Skin of body (tissue), 2 donors: ENCODE results near the gene SLC9A6. TPM values are rescaled to one million over a fixed set of nuclear protein-coding genes. Genes with fewer than 3 reads are reported as not detected.
"Not testable (repeated sequence)": the region's sequence is repeated elsewhere in the genome, so short reads cannot be mapped to it uniquely, and the experiment has no call there.

Experiments used
- DNase-seq: peaks from one replicate; lab custom pipeline; 2025; lab: John Stamatoyannopoulos, UW
- total RNA-seq: library from RNA; depleted of rRNA; stranded (reverse); fragments of >200 nt; gene quantifications from one replicate; pipeline ENCODE4 v1.2.3, GENCODE V29; 2014

The SLC9A6 gene
- total RNA-seq, 1 donor from 2014 or later: 15.9 TPM

- no peak for DNase-seq
These were observed 78.3 kb downstream of the SLC9A6 start for GRCh38 chrX:136063340-136064079.

DNA sequence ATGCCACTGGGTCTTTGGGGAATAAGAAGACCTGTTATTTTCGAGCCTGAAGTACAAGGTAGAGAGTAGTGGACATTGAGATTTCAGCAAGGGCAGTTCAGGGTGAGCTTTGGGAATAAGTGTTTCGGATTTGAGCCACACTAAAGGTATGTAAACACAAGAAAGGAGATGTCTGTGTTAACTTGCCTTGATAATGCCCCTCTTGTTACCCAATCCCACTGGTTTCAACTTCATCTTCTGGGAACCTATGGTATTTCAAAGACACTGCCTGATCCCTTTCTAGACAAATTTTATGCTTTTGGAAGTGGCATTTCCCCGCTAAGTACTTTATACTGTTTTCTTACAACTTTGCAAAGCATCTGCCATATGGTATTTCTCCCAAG is 79.4 kb downstream of the SLC9A6 start:
- DNase-seq: no peak

GRCh38 chrX:136065044-136065671 is 79.9 kb downstream of the SLC9A6 start:
- DNase-seq: peak; percentile 93

DNA sequence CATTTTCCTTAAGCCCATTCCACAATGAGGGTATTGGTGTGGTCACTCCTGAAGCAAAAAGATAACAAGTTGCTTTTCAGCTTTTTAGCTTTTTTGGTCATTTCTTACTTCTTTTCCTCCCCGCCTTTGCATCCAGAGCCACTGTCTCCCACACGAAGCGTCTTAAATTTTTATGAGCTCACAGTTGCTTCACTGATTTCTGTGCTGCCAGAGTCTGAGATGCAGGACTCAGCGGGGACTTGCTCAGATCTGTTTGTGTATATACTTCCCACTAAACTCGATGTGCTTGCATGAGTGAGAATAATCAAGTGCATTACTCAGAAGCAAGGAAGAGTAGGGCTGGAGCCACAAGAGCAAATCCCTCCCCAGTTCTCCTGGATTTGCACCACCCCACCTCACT is 81.9 kb downstream of the SLC9A6 start:
- no peak for DNase-seq

- DNase-seq: no peak
These were observed 82.7 kb downstream of the SLC9A6 start for GRCh38 chrX:136067966-136068365.

GRCh38 chrX:136076942-136077341 is 91.7 kb downstream of the SLC9A6 start:
- DNase-seq: no peak

DNA sequence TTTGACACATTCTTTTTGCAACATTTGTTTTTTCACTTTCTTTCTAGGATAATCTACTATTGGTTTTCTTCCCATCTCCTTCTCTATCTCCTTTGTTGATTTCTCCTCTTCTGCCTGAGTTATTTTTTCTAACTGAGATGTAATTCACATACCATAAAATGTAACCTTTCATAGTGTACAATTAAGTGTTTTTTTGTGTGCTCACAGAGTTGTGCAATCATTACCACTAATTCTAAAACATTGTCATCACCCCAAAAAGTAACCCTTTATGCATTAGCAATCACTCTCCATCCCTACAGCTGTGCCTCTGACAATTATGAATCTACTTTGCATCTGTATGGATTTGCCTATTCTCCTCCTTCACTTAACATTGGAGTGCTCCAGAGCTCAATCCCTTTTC is 95.5 kb downstream of the SLC9A6 start:
- DNase-seq: no peak

DNA sequence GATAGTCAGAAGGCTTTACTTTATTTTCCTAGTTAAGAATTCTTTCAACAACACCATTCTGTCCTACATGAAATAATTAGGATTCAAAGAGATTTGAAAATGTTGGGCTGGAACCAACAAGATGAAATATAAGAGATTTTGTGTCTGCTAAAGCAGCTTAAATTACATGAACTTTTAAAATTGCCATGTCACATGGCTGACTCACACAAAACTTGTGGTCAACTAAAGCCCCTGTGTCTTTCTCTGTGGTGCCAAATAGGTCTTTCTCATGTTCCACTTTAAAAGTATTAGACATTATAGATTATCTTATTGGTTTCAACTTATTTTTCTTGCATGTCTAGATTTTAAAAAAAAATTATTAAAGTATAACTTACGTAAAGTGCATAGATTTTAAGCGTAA is 101.3 kb downstream of the SLC9A6 start:
- DNase-seq: no peak

GRCh38 chrX:136091898-136092297 is 106.7 kb downstream of the SLC9A6 start:
- DNase-seq: not testable (repeated sequence)

DNA sequence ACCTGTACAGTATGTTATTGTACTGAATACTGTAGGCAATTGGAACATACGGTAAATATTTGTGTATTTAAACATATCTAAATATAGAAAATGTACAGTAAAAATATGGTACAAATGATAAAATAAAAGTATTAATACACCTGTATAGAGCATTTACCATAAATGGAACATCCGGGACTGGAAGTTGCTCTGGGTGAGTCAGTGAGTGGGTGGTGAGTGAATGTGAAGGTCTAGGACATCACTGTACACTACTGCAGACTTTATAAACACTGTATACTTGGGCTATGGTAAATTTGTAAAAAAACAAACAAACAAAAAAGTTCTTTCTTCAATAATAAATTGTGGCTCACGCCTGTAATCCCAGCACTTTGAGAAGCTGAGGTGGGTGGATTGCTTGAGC is 109.7 kb downstream of the SLC9A6 start:
- no peak for DNase-seq

Other genes with a start within 250 kb of the SLC9A6 start
- gene CT45A3, start 217.2 kb upstream of the SLC9A6 start, total RNA-seq: not detected
- gene CT45A5, start 199.9 kb upstream of the SLC9A6 start, total RNA-seq: not detected
- not detected for gene CT45A6, start 182.6 kb upstream of the SLC9A6 start, total RNA-seq
- not detected for gene CT45A2, start 165.4 kb upstream of the SLC9A6 start, total RNA-seq
- not detected for gene CT45A7, start 148.2 kb upstream of the SLC9A6 start, total RNA-seq
- not detected for gene CT45A8, start 130.9 kb upstream of the SLC9A6 start, total RNA-seq
- not detected for gene CT45A9, start 113.6 kb upstream of the SLC9A6 start, total RNA-seq
- gene CT45A10, start 92.0 kb upstream of the SLC9A6 start, total RNA-seq: not detected
- gene SAGE1, start 91.7 kb upstream of the SLC9A6 start, total RNA-seq: not detected
- gene MMGT1, start 11.4 kb upstream of the SLC9A6 start, total RNA-seq: 13.2 TPM
- 286 TPM for gene FHL1, start 162.1 kb downstream of the SLC9A6 start, total RNA-seq